A204.1 (cell line): ENCODE results near the gene SMPD2.

Source experiments
- FAIRE-seq: peaks from 2 replicates; lab custom pipeline; 2012; peaks lifted over from hg19 to GRCh38; lab: Jason Lieb, UNC

Gene SMPD2

GRCh38 chr6:109440331-109441068, at the start of gene SMPD2, which contains the start of gene PPIL6:
SMPD2 (plus strand) TSS chr6:109440724; CDS start chr6:109441122, 398 bp downstream.
PPIL6 (minus strand) TSS chr6:109440628; CDS start chr6:109440590, 38 bp downstream.
- no peak for FAIRE-seq

GRCh38 chr6:109393157-109393885, 47.2 kb upstream of the SMPD2 start:
- no peak for FAIRE-seq

GRCh38 chr6:109393886-109394281, 46.6 kb upstream of the SMPD2 start:
- no peak for FAIRE-seq

GRCh38 chr6:109396046-109396718, 44.3 kb upstream of the SMPD2 start:
- FAIRE-seq: no peak

- no peak for FAIRE-seq
These were observed 43.5 kb upstream of the SMPD2 start for GRCh38 chr6:109397020-109397419.

GRCh38 chr6:109406196-109406595, 34.3 kb upstream of the SMPD2 start:
- FAIRE-seq: no peak

GRCh38 chr6:109411034-109411433, 29.5 kb upstream of the SMPD2 start:
- no peak for FAIRE-seq

- FAIRE-seq: no peak
These were observed 22.9 kb upstream of the SMPD2 start for GRCh38 chr6:109417646-109418045.

- FAIRE-seq: no peak
These were observed 19.8 kb upstream of the SMPD2 start for GRCh38 chr6:109420751-109421150.

GRCh38 chr6:109421184-109421583, 19.3 kb upstream of the SMPD2 start:
- FAIRE-seq: no peak

GRCh38 chr6:109424946-109425345, 15.6 kb upstream of the SMPD2 start:
- FAIRE-seq: no peak

GRCh38 chr6:109428889-109429477, 11.5 kb upstream of the SMPD2 start:
- no peak for FAIRE-seq

- FAIRE-seq: no peak
These were observed 11.0 kb upstream of the SMPD2 start for GRCh38 chr6:109429496-109429895.

GRCh38 chr6:109434456-109434855, 6.1 kb upstream of the SMPD2 start:
- no peak for FAIRE-seq

- no peak for FAIRE-seq
These were observed 4.5 kb upstream of the SMPD2 start for GRCh38 chr6:109436041-109436440.

- no peak for FAIRE-seq
These were observed 719 bp downstream of the SMPD2 start for GRCh38 chr6:109441069-109441816.

- no peak for FAIRE-seq
These were observed 1.9 kb downstream of the SMPD2 start for GRCh38 chr6:109442393-109442924.

GRCh38 chr6:109443425-109443950, 3.0 kb downstream of the SMPD2 start:
- no peak for FAIRE-seq

GRCh38 chr6:109445382-109445781, 4.9 kb downstream of the SMPD2 start:
- no peak for FAIRE-seq

- FAIRE-seq: no peak
These were observed 5.5 kb downstream of the SMPD2 start for GRCh38 chr6:109446072-109446471.

GRCh38 chr6:109446541-109446940, 6.0 kb downstream of the SMPD2 start:
- no peak for FAIRE-seq
